ENCODE data around the gene RASGRF2.

RASGRF2 gene

GRCh38 chr5:81222285-81222684 lies 262.1 kb downstream of the RASGRF2 start:
- H3K4me1 ChIP-seq (ENCODE audit: insufficient read depth, low read length, poor library complexity, severe bottlenecking), result no peaks in the 10 kb centered on the region
- TF ChIP-seq CTCF (conservative IDR thresholded peaks at IDR 0.05; ENCODE audit: low read length), result no peak
- no peak for TF ChIP-seq EZH2phosphoT487 (IDR thresholded peaks at IDR 0.05; ENCODE audit: borderline replicate concordance)
- no peaks in the 10 kb centered on the region for H3K79me2 ChIP-seq (ENCODE audit: insufficient read depth, low read length)
- H3K9ac ChIP-seq (ENCODE audit: low read depth, low read length, poor library complexity, severe bottlenecking), result no peak overlapping the region
- no peaks in the 10 kb centered on the region for H3K36me3 ChIP-seq (ENCODE audit: insufficient read depth, low read length)
- no peaks in the 10 kb centered on the region for H3K9me3 ChIP-seq (ENCODE audit: insufficient read depth, low read depth, low read length)
- H3K4me2 ChIP-seq (ENCODE audit: low read depth, low read length, poor library complexity, severe bottlenecking), result no peak overlapping the region
- H3K27me3 ChIP-seq (ENCODE audit: insufficient read depth, low read length, poor library complexity, severe bottlenecking), result no peaks in the 10 kb centered on the region
- no peaks in the 10 kb centered on the region for H4K20me1 ChIP-seq (ENCODE audit: insufficient read depth, low read length, poor library complexity, severe bottlenecking)
- H3K4me3 ChIP-seq (ENCODE audit: low read length, poor library complexity, severe bottlenecking), result no peak overlapping the region
- H3K9me2 ChIP-seq (replicated peaks; ENCODE audit: low read depth, low read length), result no peaks in the 10 kb centered on the region
- H2AFZ ChIP-seq (ENCODE audit: low read length), result no peak overlapping the region
- H3F3A ChIP-seq (ENCODE audit: low read depth), result no peaks in the 10 kb centered on the region

- Histone ChIP-seq H3K36me3 (ENCODE audit: insufficient read depth, low read length) (no peaks in the 10 kb centered on the region), H3K27me3 (ENCODE audit: insufficient read depth, low read length, poor library complexity, severe bottlenecking) (no peaks in the 10 kb centered on the region), H3K9ac (ENCODE audit: low read depth, low read length, poor library complexity, severe bottlenecking) (no peak overlapping the region), H3K4me3 (ENCODE audit: low read length, poor library complexity, severe bottlenecking) (no peak overlapping the region), H3K9me2 (replicated peaks; ENCODE audit: low read depth, low read length) (no peaks in the 10 kb centered on the region), H3K4me1 (ENCODE audit: insufficient read depth, low read length, poor library complexity, severe bottlenecking) (no peaks in the 10 kb centered on the region), H3K9me3 (ENCODE audit: insufficient read depth, low read depth, low read length) (no peaks in the 10 kb centered on the region), H2AFZ (ENCODE audit: low read length) (no peak overlapping the region), H3K79me2 (ENCODE audit: insufficient read depth, low read length) (no peaks in the 10 kb centered on the region), H3K4me2 (ENCODE audit: low read depth, low read length, poor library complexity, severe bottlenecking) (no peak overlapping the region), H4K20me1 (ENCODE audit: insufficient read depth, low read length, poor library complexity, severe bottlenecking) (no peaks in the 10 kb centered on the region), H3F3A (ENCODE audit: low read depth) (no peaks in the 10 kb centered on the region)
- TF ChIP-seq CTCF (conservative IDR thresholded peaks at IDR 0.05; ENCODE audit: low read length), result no peak
- no peak for TF ChIP-seq EZH2phosphoT487 (IDR thresholded peaks at IDR 0.05; ENCODE audit: borderline replicate concordance)
These were observed 265.3 kb downstream of the RASGRF2 start for GRCh38 chr5:81225463-81225862.

GRCh38 chr5:81226286-81226685 lies 266.1 kb downstream of the RASGRF2 start:
- Histone ChIP-seq H3K4me2 (ENCODE audit: low read depth, low read length, poor library complexity, severe bottlenecking) (no peak overlapping the region), H3F3A (ENCODE audit: low read depth) (no peaks in the 10 kb centered on the region), H3K9me3 (ENCODE audit: insufficient read depth, low read depth, low read length) (no peaks in the 10 kb centered on the region), H3K4me1 (ENCODE audit: insufficient read depth, low read length, poor library complexity, severe bottlenecking) (no peaks in the 10 kb centered on the region), H3K79me2 (ENCODE audit: insufficient read depth, low read length) (no peaks in the 10 kb centered on the region), H3K27me3 (ENCODE audit: insufficient read depth, low read length, poor library complexity, severe bottlenecking) (no peaks in the 10 kb centered on the region), H2AFZ (ENCODE audit: low read length) (no peak overlapping the region), H3K9ac (ENCODE audit: low read depth, low read length, poor library complexity, severe bottlenecking) (no peak overlapping the region), H3K4me3 (ENCODE audit: low read length, poor library complexity, severe bottlenecking) (no peak overlapping the region), H3K9me2 (replicated peaks; ENCODE audit: low read depth, low read length) (no peaks in the 10 kb centered on the region), H4K20me1 (ENCODE audit: insufficient read depth, low read length, poor library complexity, severe bottlenecking) (no peaks in the 10 kb centered on the region), H3K36me3 (ENCODE audit: insufficient read depth, low read length) (no peaks in the 10 kb centered on the region)
- TF ChIP-seq EZH2phosphoT487 (IDR thresholded peaks at IDR 0.05; ENCODE audit: borderline replicate concordance) (no peak), CTCF (conservative IDR thresholded peaks at IDR 0.05; ENCODE audit: low read length) (no peak)

Data from Loucy (cell line).